HepG2 (cell line): ENCODE results near the gene INAFM1.

Experiments used
- BORCS8-MEF2B ChIP-seq: sonication (generic); formaldehyde crosslinking; IDR thresholded peaks from 2 replicates; pipeline ENCODE4 v1.8.0; 2022; ENCODE audit warnings: mild to moderate bottlenecking, missing genetic modification reagents
- TBP ChIP-seq: sonication (generic); formaldehyde crosslinking; IDR thresholded peaks from 2 replicates; pipeline ENCODE4 v1.5.0; 2020; ENCODE audit warnings: missing genetic modification reagents
- ZNF598 ChIP-seq: sonication (generic); formaldehyde crosslinking; IDR thresholded peaks from 2 replicates; pipeline ENCODE4 v1.5.1; 2020; ENCODE audit warnings: mild to moderate bottlenecking, missing genetic modification reagents, borderline replicate concordance

- TF ChIP-seq BORCS8-MEF2B: no peak
- TF ChIP-seq ZNF598 (CRISPR knock-in tag): no peak
- no peak for TF ChIP-seq TBP (CRISPR knock-in tag)
Observed at GRCh38 chr19:47303966-47304365, 29.3 kb downstream of the INAFM1 start.
